ENCODE data around the gene FNIP1.

- TF ChIP-seq RNF2 (conservative IDR thresholded peaks at IDR 0.05; ENCODE audit: low read depth) (no peak), BRF2 (CRISPR knock-in tag; IDR thresholded peaks at IDR 0.05) (no peak), ELF4 (CRISPR knock-in tag; IDR thresholded peaks at IDR 0.05; ENCODE audit: borderline replicate concordance) (no peak), ZBED4 (CRISPR knock-in tag; IDR thresholded peaks at IDR 0.05; ENCODE audit: borderline replicate concordance) (no peak), ATF2 (CRISPR knock-in tag; IDR thresholded peaks at IDR 0.05) (no peak), HIVEP1 (CRISPR knock-in tag; IDR thresholded peaks at IDR 0.05) (no peak), ZNF318 (CRISPR knock-in tag; IDR thresholded peaks at IDR 0.05) (no peak)
These were observed 102.9 kb downstream of the FNIP1 start for GRCh38 chr5:131693894-131694293.

Measured in HepG2 (cell line).